Bronchial epithelial cell (primary cell): Measurements from ENCODE around the gene IL6. TPM values are rescaled to one million over a fixed set of nuclear protein-coding genes. Genes with fewer than 3 reads are reported as not detected.

Experiments
- DNase-seq: peaks from one replicate; pipeline ENCODE4 v3.0.0-alpha.2; 2010; ENCODE audit warnings: low read depth
- FAIRE-seq: peaks from 2 replicates; lab custom pipeline; 2011; peaks lifted over from hg19 to GRCh38; lab: Jason Lieb, UNC
- H3K27me3 ChIP-seq: 2 replicates; pipeline ENCODE4 v1.5.1; 2011; ENCODE audit warnings: low read length; ENCODE audit not compliant: control insufficient read depth, insufficient read depth
- H3K36me3 ChIP-seq: 2 replicates; pipeline ENCODE4 v1.5.1; 2011; ENCODE audit warnings: low read length; ENCODE audit not compliant: control insufficient read depth, insufficient read depth
- H3K4me3 ChIP-seq: 2 replicates; pipeline ENCODE4 v1.5.1; 2011; ENCODE audit warnings: mild to moderate bottlenecking, low read depth, low read length, control low read depth
- CTCF ChIP-seq: IDR thresholded peaks from 2 replicates; pipeline ENCODE4 v1.5.1; 2011; ENCODE audit warnings: mild to moderate bottlenecking, moderate library complexity, low read length, control low read depth, inconsistent platforms; ENCODE audit not compliant: insufficient read depth, severe bottlenecking
- total RNA-seq: library from RNA; depleted of rRNA; stranded (reverse); fragments of >200 nt; gene quantifications from 2 replicates; pipeline ENCODE4 v1.2.1, GENCODE V29; 2014

Gene IL6
- total RNA-seq, 1 donor from 2014 or later, result 0.53 TPM

GRCh38 chr7:22730066-22730710 is 3.2 kb downstream of the IL6 start:
- no peaks in the 10 kb centered on the region for H3K36me3 ChIP-seq
- no peak for FAIRE-seq
- DNase-seq, result no peak
- no peak for TF ChIP-seq CTCF
- H3K4me3 ChIP-seq, result no peak overlapping the region
- no peaks in the 10 kb centered on the region for H3K27me3 ChIP-seq

GRCh38 chr7:22730921-22731654 is 4.1 kb downstream of the IL6 start:
- peak; percentile 82 for DNase-seq

GRCh38 chr7:22731766-22732165 is 4.8 kb downstream of the IL6 start:
- no peak for TF ChIP-seq CTCF
- no peak overlapping the region for H3K4me3 ChIP-seq
- H3K27me3 ChIP-seq, result no peaks in the 10 kb centered on the region
- H3K36me3 ChIP-seq, result no peaks in the 10 kb centered on the region
- no peak for DNase-seq
- FAIRE-seq, result no peak

More at GRCh38 chr7:22730921-22731654, 4.1 kb downstream of the IL6 start:
- no peaks in the 10 kb centered on the region for H3K27me3 ChIP-seq
- no peak for TF ChIP-seq CTCF
- H3K4me3 ChIP-seq, result no peak overlapping the region
- H3K36me3 ChIP-seq, result no peaks in the 10 kb centered on the region
- FAIRE-seq, result no peak

GRCh38 chr7:22732556-22733126 is 5.6 kb downstream of the IL6 start:
- TF ChIP-seq CTCF, result peak; percentile 57
- FAIRE-seq, result no peak

GRCh38 chr7:22733761-22734160 is 6.8 kb downstream of the IL6 start:
- TF ChIP-seq CTCF, result no peak
- DNase-seq (no peak), FAIRE-seq (no peak)
- Histone ChIP-seq H3K4me3 (no peak overlapping the region), H3K36me3 (no peaks in the 10 kb centered on the region), H3K27me3 (no peaks in the 10 kb centered on the region)

More at GRCh38 chr7:22732556-22733126, 5.6 kb downstream of the IL6 start:
- Histone ChIP-seq H3K36me3 (no peaks in the 10 kb centered on the region), H3K27me3 (no peaks in the 10 kb centered on the region), H3K4me3 (no peak overlapping the region)
- peak; percentile 66 for DNase-seq
